GM18868 (cell line): ENCODE measurements around the gene ICAM4.
"Not testable (repeated sequence)": the region's sequence is repeated elsewhere in the genome, so short reads cannot be mapped to it uniquely, and the experiment has no call there.

Experiments
- ATAC-seq: cut with Tn5 transposase; IDR thresholded peaks from one replicate; pipeline ENCODE4 v1.9.1; 2021; ENCODE audit warnings: mild to moderate bottlenecking, moderate library complexity; ENCODE audit not compliant: unreplicated experiment

Gene ICAM4, protein sequence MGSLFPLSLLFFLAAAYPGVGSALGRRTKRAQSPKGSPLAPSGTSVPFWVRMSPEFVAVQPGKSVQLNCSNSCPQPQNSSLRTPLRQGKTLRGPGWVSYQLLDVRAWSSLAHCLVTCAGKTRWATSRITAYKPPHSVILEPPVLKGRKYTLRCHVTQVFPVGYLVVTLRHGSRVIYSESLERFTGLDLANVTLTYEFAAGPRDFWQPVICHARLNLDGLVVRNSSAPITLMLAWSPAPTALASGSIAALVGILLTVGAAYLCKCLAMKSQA

DNA sequence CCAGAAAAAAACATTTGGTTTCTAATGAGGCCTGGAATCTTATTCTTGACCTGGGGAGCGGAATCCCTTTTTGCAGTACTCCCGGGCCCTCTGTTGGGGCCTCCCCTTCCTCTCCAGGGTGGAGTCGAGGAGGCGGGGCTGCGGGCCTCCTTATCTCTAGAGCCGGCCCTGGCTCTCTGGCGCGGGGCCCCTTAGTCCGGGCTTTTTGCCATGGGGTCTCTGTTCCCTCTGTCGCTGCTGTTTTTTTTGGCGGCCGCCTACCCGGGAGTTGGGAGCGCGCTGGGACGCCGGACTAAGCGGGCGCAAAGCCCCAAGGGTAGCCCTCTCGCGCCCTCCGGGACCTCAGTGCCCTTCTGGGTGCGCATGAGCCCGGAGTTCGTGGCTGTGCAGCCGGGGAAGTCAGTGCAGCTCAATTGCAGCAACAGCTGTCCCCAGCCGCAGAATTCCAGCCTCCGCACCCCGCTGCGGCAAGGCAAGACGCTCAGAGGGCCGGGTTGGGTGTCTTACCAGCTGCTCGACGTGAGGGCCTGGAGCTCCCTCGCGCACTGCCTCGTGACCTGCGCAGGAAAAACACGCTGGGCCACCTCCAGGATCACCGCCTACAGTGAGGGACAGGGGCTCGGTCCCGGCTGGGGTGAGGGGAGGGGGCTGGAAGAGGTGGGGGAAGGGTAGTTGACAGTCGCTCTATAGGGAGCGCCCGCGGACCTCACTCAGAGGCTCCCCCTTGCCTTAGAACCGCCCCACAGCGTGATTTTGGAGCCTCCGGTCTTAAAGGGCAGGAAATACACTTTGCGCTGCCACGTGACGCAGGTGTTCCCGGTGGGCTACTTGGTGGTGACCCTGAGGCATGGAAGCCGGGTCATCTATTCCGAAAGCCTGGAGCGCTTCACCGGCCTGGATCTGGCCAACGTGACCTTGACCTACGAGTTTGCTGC lies at the start of gene ICAM4:
Gene ICAM4, plus strand, starts transcription at position 153 of the 935 bp plus-strand sequence. Its CDS starts 58 bp downstream, at position 211.
- ATAC-seq = no peak

DNA sequence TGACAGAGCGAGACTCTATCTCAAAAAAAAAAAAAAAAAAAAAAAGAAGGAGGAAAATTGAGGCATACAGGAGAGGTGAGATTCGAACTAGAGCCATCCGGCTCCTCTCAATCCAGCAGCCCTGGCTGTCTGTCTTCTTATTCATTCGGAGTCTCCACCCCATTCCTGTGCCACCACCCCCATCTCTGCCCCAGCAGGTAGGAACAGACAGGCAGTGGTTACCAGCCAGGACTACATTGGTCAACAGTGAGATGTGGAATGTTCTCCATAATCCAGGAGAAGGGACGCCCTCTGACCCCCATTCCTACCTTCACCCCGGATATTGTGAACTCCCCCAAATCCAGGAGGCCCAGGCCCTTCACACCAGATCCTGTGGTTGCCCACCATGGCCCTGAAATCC lies 49.1 kb upstream of the ICAM4 start:
- ATAC-seq = no peak

DNA sequence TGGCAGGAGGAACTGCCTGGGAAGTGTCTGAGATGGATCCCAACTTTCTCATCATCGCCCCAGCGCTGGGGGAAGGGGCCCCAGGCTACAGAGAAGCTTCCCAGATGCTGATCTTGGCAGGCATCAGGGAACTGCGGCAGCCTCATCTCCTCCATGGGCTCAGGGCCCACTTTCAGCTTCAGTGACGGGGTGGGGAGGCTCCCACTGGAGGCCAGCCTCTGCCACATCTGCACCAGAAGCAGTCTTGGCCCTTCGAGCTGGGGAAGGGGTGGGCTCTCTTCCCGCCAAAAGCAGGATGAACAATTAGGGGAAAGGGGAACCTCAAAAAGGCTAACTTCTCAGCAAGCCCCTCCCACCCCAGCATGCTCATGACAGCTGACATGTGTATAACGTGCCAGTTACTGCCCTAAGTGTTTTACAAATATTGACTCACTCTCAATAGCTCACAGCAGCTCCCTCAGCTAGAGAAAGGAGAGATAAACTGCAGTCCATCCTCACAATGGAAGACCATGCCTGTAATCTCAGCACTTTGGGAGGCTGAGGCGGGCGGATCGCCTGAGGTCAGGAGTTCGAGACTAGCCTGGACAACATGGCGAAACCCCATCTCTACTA lies 48.5 kb upstream of the ICAM4 start:
- no peak for ATAC-seq

GRCh38 chr19:10241826-10242449 lies 44.8 kb upstream of the ICAM4 start:
- not testable (repeated sequence) for ATAC-seq

GRCh38 chr19:10243606-10244005 lies 43.1 kb upstream of the ICAM4 start:
- ATAC-seq = no peak

DNA sequence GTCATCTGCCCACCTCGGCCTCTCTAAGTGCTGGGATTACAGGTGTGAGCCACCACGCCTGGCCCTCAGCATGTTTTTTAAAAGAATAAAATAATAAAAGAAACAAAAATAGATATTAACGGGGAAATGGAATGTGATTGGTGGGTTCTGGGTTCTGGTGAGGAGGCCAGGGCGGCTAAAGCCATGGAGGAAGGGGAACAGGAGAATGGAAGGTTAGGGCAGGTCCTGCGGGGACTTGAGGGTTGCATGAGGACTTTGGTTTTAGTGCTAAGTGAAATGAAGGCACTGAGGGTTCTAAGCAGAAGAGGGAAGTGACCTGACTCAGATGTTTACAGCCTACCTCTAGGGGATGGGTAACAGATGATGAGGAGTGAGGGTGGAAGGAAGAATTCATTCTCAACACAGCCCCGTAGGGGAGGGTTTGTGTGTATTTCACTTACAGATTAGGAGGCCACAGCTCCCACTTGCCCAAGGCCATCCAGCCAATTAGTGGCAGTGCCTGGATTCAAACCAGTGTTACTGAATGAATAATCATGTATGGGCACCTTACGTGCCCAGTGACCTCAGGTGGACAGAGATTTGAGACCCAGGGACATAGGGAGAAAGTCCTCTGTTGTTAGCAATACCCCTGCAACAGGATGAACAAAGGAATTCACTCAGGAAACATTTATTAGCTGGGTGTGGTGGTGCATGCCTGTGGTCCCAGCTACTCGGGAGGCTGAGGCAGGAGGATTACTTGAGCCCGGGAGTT lies 41.4 kb upstream of the ICAM4 start:
- no peak for ATAC-seq

DNA sequence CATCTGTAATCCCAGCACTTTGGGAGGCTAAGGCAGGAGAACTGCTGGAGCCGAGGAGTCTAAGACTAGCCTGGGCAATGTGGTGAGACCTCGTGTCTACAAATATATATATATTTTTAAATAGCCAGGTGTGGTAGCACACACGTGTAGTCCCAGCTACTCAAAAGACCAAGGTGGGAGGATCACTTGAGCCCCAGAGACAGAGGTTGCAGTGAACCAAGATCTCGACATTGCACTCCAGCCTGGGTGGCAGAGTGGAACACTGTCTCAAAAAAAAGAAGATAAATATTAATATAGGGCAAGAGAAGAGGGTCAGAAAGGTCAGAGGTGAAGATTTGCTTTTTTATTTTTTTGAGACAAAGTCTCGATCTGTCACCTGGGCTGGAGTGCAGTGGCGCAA lies 40.2 kb upstream of the ICAM4 start:
- no peak for ATAC-seq

DNA sequence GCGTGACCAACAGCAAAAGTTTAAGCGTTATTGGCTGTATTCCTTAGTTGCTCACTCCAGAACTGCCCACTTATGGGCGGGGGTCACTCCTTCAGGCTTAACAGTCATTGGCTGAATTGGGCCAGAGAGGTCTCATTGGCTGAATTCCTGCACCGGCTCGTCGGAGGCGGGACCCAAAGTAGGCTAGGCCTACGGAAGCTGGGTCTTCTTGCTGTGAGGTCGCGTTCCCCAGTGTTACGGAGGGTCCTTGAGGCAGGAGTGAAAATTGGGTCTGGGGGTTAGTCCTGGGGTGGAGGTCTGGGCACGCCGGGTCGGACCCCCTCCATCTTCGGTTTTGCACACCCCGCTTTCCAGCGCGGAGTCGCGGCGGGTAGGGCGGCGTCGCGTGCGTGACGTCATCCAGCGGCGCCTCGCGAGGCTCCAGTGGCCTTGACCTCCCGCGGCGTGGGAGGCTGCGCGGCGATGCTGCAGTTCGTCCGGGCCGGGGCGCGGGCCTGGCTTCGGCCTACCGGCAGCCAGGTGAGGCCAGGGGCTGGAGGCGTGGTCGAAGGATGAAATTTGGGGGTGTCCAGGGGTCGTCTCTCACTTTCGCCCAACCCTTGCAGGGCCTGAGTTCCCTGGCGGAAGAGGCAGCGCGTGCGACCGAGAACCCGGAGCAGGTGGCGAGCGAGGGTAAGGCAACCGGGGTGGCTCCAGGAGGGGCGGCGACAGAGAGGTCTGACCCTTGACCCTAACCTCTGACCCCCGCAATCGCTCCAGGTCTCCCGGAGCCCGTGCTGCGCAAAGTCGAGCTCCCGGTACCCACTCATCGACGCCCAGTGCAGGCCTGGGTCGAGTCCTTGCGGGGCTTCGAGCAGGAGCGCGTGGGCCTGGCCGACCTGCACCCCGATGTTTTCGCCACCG lies 34.7 kb upstream of the ICAM4 start, which contains the start of gene MRPL4:
Gene MRPL4, plus strand, starts transcription at position 423 of the 903 bp plus-strand sequence. Its CDS starts 40 bp downstream, at position 463.
- peak; percentile 85 for ATAC-seq

DNA sequence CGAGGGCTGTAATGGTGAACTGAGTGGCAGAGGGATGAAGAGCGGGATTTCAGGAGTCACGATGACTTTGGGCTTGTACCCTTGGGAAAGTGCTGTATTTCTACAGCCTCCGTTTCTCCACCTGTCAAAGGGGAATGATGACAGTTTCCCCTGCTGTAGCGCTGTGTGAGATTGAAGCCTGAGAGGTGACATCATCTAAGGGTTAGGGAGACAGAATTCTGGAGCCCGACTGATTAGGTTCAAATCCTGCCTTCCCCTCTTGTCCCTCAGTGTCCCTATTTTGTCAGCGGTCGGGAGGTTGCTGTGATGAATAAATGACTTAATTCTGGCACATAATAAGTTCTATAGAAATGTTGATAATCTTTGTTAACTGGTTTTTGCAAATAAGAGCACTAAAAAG lies 34.0 kb upstream of the ICAM4 start:
- ATAC-seq = no peak

- no peak for ATAC-seq
Measured at GRCh38 chr19:10254244-10254643, 32.5 kb upstream of the ICAM4 start.

GRCh38 chr19:10255358-10255757 lies 31.4 kb upstream of the ICAM4 start:
- no peak for ATAC-seq

DNA sequence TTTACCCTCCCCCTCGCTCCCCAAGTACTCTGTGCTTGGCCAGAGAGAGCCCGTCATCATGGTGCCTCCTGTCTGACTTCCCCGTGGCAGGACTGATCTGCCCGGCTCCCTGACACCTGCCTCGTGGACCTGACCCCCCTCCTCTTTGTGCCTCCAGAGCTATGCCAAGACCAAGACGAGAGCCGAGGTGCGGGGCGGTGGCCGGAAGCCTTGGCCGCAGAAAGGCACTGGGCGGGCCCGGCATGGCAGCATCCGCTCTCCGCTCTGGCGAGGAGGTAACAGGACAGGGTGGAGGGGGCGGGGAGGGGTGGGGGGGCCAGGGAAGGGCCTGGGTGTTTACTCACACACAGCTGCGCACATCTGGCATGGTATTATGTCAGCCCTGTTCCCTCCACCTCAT lies 30.2 kb upstream of the ICAM4 start:
- ATAC-seq = no peak

GRCh38 chr19:10256970-10257615 lies 29.7 kb upstream of the ICAM4 start:
- no peak for ATAC-seq

GRCh38 chr19:10258080-10258710 lies 28.6 kb upstream of the ICAM4 start:
- no peak for ATAC-seq

DNA sequence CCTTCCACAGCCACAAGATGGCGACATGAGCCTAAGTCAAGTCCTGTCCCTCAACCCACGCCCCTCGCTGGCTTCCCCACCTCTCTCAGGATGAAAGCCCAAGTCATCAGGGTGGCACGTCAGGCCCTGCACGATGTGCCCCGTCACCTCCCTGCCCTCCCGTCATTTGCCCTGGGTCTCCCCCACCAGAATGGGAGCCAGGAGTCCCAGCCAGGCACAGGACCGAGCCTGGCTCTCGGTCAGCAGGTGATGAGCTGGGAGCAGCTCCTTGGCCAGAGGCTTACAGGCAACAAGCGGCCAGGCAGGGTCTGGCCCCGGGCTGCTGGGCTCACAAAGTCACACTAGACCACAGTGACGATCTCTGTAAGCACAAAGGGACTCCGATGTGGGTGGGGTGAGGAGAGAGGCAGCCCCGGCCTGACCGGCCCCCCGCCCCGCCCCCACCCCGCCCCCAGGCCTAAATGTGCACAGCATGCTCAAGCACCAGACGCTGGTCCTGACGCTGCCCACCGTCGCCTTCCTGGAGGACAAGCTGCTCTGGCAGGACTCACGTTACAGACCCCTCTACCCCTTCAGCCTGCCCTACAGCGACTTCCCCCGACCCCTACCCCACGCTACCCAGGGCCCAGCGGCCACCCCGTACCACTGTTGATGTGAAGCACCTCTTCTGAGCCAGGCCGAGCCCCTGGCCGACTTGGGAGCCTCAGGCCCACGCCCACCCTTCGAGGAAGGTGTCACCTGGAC lies 27.4 kb upstream of the ICAM4 start:
- ATAC-seq = no peak

GRCh38 chr19:10260141-10260584 lies 26.6 kb upstream of the ICAM4 start:
- no peak for ATAC-seq

GRCh38 chr19:10262771-10263170 lies 24.0 kb upstream of the ICAM4 start:
- no peak for ATAC-seq

DNA sequence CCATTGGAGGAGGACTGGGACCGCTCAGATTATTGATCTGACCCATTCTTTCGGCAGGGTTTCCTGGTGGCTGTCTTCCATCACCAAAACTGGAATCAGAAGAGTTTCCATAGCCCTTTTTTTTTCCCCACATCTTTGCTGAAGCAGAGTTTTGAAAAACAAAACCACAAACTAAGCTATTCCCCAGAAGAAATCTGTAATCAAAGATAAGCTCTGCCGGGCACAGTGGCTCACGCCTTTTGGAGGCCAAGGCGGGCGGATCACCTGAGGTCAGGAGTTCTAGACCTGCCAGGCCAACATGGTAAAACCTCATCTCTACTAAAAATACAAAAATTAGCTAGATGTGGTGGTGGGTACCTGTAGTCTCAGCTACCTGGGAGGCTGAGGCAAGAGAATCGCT lies 20.0 kb upstream of the ICAM4 start:
- ATAC-seq = no peak
